Bronchial epithelial cell (primary cell): ENCODE results near the gene UVRAG. TPM values are rescaled to one million over a fixed set of nuclear protein-coding genes. Genes with fewer than 3 reads are reported as not detected.
A peak's percentile ranks its signal among the peaks of the same experiment; 100 is the strongest.

Experiments
- DNase-seq: peaks from one replicate; pipeline ENCODE4 v3.0.0-alpha.2; 2010; ENCODE audit warnings: low read depth
- FAIRE-seq: peaks from 2 replicates; lab custom pipeline; 2011; peaks lifted over from hg19 to GRCh38; lab: Jason Lieb, UNC
- H3K27me3 ChIP-seq: 2 replicates; pipeline ENCODE4 v1.5.1; 2011; ENCODE audit warnings: low read length; ENCODE audit not compliant: control insufficient read depth, insufficient read depth
- H3K36me3 ChIP-seq: 2 replicates; pipeline ENCODE4 v1.5.1; 2011; ENCODE audit warnings: low read length; ENCODE audit not compliant: control insufficient read depth, insufficient read depth
- H3K4me3 ChIP-seq: 2 replicates; pipeline ENCODE4 v1.5.1; 2011; ENCODE audit warnings: mild to moderate bottlenecking, low read depth, low read length, control low read depth
- total RNA-seq: library from RNA; depleted of rRNA; stranded (reverse); fragments of >200 nt; gene quantifications from 2 replicates; pipeline ENCODE4 v1.2.1, GENCODE V29; 2014
- TF ChIP-seq, protein P1 (sequence below): IDR thresholded peaks from 2 replicates; pipeline ENCODE4 v1.5.1; 2011; ENCODE audit warnings: mild to moderate bottlenecking, moderate library complexity, low read length, control low read depth, inconsistent platforms; ENCODE audit not compliant: insufficient read depth, severe bottlenecking

The UVRAG gene
- total RNA-seq, 1 donor from 2014 or later, result 11.1 TPM

DNA sequence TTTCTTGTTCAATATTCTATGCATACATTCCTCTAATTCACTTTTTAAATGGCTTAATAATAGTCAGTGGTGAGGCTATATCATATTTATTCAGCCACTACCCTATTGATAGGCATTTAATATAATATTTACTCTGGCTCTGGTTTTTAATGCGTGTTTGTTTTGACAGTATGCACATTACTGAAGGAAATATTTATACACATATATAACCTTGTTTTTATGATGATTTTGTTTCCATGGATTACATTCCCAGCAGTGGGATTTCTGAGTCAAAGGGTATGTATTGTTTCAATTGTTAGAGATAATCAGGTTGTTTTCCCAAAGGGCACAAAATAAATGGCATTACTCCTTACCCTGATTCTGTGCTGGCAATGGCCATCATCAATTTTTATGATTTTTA, 105.8 kb downstream of the UVRAG start:
- FAIRE-seq (no peak), DNase-seq (no peak)
- TF ChIP-seq, protein P1, sequence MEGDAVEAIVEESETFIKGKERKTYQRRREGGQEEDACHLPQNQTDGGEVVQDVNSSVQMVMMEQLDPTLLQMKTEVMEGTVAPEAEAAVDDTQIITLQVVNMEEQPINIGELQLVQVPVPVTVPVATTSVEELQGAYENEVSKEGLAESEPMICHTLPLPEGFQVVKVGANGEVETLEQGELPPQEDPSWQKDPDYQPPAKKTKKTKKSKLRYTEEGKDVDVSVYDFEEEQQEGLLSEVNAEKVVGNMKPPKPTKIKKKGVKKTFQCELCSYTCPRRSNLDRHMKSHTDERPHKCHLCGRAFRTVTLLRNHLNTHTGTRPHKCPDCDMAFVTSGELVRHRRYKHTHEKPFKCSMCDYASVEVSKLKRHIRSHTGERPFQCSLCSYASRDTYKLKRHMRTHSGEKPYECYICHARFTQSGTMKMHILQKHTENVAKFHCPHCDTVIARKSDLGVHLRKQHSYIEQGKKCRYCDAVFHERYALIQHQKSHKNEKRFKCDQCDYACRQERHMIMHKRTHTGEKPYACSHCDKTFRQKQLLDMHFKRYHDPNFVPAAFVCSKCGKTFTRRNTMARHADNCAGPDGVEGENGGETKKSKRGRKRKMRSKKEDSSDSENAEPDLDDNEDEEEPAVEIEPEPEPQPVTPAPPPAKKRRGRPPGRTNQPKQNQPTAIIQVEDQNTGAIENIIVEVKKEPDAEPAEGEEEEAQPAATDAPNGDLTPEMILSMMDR, result no peak

DNA sequence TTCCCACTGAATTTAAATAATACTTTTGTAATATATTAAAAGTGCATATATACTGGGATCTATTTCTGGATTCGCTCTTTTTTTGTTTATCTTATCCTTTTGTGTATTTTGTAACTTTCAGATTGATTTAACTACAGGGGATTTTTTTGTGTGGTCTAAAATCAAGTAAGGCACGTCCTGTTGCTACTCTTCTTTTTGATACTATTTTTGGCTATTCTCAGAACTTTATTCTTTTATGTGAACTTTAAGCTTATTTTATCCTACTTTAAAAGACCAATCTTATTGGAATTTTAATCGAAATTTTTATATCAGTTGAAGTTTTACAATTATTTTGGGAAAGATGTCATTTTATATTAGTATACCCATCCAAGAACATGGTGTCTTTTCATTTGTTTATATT, 106.8 kb downstream of the UVRAG start:
- FAIRE-seq, result no peak

More for the DNA sequence above, 105.8 kb downstream of the UVRAG start:
- no peaks in the 10 kb centered on the region for H3K36me3 ChIP-seq
- H3K27me3 ChIP-seq, result no peaks in the 10 kb centered on the region
- H3K4me3 ChIP-seq, result no peak overlapping the region

DNA sequence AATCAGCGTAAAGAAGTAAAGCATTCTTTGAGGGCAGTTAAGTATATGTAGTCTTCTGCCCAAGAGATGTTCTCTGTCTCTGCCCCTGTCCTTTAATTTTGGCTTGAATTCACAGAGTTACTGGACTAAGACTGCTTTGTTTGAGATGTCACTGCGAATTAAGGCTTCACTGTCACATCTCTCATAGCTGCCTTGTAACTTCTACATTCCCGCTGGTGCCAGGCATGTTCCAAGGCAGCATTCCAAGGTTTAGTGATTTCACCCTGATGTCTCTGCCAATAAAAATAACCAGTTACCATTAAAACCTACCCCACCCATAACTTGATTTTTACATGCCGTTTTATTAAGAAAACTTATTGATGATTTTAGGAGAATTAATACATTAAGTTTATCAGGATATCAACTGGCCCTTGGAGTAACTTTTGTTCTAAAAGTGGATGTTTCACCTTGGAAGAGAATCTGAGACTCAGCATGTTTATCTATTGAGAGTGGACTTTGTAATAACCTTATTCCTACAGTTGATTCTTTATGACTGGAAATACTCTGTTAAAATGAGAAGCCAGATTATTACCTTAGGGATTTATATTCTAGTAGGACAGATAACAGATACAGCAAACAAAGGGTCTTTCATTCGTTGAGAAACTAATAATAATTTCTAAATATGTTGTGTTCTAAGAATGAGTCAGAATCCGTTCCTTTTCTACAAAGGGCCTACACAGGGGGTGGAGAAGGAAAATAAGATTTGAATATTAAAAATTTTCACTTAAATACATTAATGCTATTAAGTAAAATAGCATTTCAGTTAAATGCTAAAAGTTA, 110.2 kb downstream of the UVRAG start:
- DNase-seq, result no peak
- H3K4me3 ChIP-seq, result no peak overlapping the region

More for the DNA sequence above, 106.8 kb downstream of the UVRAG start:
- H3K36me3 ChIP-seq, result no peaks in the 10 kb centered on the region
- no peaks in the 10 kb centered on the region for H3K27me3 ChIP-seq
- TF ChIP-seq, protein P1, result no peak
- no peak overlapping the region for H3K4me3 ChIP-seq
- DNase-seq, result no peak

DNA sequence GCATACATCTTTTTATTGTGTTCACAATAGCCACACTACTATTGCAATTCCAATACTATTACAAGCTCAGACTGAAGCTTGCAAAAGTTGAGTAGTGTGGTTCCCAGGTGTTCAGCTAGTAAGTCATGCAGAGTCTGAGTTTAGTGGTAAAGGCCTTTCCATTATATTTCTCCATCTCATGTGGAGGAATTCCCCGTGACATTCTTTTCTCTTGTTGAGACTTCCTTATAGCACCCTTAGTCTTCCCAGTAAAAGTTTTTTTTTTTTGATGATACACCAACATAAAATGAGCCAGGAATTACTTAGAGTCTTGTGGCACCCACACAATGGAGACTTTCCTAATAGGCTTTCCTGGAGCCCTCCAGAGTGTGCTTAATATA, 110.8 kb downstream of the UVRAG start:
- TF ChIP-seq, protein P1, result no peak
- no peak for FAIRE-seq
- peak; percentile 5 for DNase-seq
- no peak overlapping the region for H3K4me3 ChIP-seq
- H3K36me3 ChIP-seq, result no peaks in the 10 kb centered on the region
- no peaks in the 10 kb centered on the region for H3K27me3 ChIP-seq

More for the DNA sequence above, 110.2 kb downstream of the UVRAG start:
- H3K27me3 ChIP-seq, result no peaks in the 10 kb centered on the region
- no peak for FAIRE-seq
- H3K36me3 ChIP-seq, result no peaks in the 10 kb centered on the region
- TF ChIP-seq, protein P1, result no peak

DNA sequence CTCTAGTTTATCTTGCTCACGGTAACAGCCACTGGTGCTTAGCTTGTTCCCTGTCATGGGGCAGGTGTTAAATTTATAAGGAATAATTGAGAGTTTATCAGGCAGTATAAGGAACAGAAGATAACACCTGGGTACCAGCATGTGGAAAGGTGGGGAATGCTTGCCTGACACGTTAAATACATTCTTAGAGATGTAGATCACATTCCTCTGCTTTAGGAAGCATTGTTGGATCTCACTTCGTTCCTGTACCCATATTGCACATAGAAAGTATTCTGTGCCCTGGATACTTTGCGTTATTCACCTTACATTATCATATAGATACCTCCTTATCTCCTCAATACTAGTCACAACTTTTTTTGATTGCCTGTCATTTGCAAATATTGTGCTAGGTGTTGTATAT, 114.7 kb downstream of the UVRAG start:
- DNase-seq, result no peak

More for the DNA sequence above, 114.7 kb downstream of the UVRAG start:
- TF ChIP-seq, protein P1, result no peak
- H3K36me3 ChIP-seq, result no peaks in the 10 kb centered on the region
- H3K27me3 ChIP-seq, result no peaks in the 10 kb centered on the region
- H3K4me3 ChIP-seq, result no peak overlapping the region
- FAIRE-seq, result no peak
